GM23248 (cell line): ENCODE data around the gene KIAA1671.
"Not testable (repeated sequence)": the region's sequence is repeated elsewhere in the genome, so short reads cannot be mapped to it uniquely, and the experiment has no call there.

Experiments used
- EZH2 ChIP-seq: fragments of 200-600 bp; sonication (generic); IDR thresholded peaks from 2 replicates; pipeline ENCODE4 v1.6.1; 2018; ENCODE audit warnings: antibody characterized with exemption, mild to moderate bottlenecking; ENCODE audit not compliant: insufficient read depth, poor library complexity, severe bottlenecking
- EZH2phosphoT487 ChIP-seq: fragments of 200-600 bp; sonication (generic); IDR thresholded peaks from 2 replicates; pipeline ENCODE4 v1.6.1; 2018; ENCODE audit warnings: antibody characterized with exemption, moderate library complexity, mild to moderate bottlenecking, low read depth; ENCODE audit not compliant: insufficient read depth

DNA sequence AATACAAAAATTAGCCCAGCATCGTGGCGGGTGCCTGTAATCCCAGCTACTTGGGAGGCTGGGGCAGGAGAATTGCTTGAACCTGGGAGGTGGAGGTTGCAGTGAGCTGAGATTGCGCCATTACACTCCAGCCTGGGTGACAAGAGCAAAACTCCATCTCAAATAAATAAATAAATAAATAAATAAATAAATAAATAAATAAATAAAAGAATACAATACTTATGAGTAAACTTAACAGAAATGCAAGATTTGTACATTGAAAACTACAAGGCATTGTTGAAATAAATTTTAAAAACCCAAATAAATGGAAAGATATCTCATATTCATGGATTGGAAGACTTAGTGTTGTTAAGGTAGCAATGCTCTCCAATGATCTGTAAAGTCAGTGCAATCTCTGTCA is 45.4 kb upstream of the KIAA1671 start:
- TF ChIP-seq EZH2, EZH2phosphoT487: not testable (repeated sequence)
